HG02938 (cell line): ENCODE data around the gene NCK2.
A peak's percentile ranks its signal among the peaks of the same experiment; 100 is the strongest.

Experiments
- ATAC-seq: cut with Tn5 transposase; IDR thresholded peaks from one replicate; pipeline ENCODE4 v1.9.1; 2021; ENCODE audit warnings: mild to moderate bottlenecking, moderate library complexity; ENCODE audit not compliant: unreplicated experiment

The NCK2 gene

GRCh38 chr2:105734762-105735538 is 9.8 kb upstream of the NCK2 start:
- ATAC-seq = no peak

DNA sequence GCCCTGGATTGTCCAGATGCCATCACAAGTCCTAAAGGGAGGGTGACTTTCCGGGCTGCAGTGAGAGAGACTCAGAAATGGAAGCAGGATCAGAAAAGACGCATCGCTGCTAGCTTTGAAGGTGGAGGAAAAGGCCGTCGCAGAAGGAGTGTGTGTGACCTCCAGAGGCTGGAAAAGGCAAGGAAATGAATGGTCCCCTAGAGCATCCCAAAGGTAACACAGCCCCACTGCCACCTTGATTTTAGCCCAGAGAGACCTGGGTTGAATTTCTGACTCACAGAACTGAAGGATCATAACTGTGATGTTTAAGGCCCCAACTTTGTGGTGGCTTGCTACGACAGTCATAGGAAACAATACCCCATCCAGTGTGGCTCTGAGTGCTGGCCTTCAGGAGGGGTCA is 8.6 kb upstream of the NCK2 start:
- ATAC-seq = no peak

GRCh38 chr2:105737980-105738657 is 6.6 kb upstream of the NCK2 start:
- ATAC-seq = no peak

GRCh38 chr2:105738658-105739241 is 6.0 kb upstream of the NCK2 start:
- peak; percentile 43 for ATAC-seq

DNA sequence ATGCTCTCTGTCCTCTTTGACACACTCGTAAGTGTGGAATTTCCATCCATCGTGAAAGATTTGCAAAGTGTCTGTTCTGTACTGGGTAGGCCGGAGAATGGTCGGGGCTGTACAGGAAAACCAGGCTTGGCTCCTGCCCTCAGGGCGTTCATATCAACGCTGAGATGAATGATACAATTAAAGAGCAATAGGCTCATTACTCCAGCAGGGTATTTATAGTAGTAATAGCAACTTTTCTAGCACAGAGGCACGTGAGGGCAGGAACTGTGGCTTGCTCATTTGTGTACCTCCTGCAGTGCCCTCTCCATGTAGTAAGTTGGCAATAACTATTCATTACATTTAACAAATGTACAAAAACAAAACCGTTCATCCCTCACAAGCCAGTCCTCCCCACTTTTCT is 5.3 kb upstream of the NCK2 start:
- ATAC-seq = no peak

GRCh38 chr2:105739944-105740530 is 4.7 kb upstream of the NCK2 start:
- ATAC-seq = no peak

DNA sequence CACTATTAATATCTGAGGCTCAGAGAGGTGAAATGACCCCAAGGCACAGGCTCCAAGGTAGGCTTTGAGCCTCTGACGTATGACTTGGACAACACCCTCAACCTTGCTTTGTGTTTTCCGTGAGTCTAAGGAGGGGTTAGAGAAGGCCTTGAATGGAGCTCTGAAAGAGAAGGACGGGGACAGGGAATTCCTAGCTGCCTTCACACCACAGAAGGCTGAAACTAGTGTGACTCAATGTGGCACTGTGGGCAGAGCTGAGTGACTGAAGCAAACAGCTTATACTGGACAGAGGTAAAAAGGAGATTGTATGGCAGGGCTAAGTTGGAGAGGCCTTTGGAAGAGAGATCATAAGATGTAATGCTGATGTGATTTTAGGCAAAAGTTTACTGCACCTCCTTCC is 3.5 kb upstream of the NCK2 start:
- ATAC-seq = no peak

DNA sequence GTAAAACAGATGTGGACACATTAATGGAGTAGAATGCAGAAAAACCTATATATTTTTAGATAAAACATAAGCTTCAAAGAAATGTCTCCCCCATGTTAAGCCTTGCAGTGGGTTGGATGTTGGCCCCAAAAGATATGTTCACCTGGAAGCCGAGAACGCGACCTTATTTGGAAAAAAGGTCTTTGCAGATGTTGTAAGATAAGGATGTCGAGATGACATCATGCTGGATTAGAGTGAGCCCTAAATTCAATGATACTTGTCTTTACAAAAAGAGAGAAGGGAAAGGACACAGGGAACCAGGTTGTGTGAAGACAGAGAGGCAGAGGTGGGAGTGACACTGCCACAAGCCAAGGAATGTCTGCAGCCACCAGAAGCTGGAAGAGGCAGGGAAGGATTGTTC is 3.1 kb upstream of the NCK2 start:
- no peak for ATAC-seq

- peak; percentile 54 for ATAC-seq
Measured at GRCh38 chr2:105744091-105744908, 412 bp upstream of the NCK2 start.

GRCh38 chr2:105746177-105747080 is 1.7 kb downstream of the NCK2 start:
- peak; percentile 55 for ATAC-seq

DNA sequence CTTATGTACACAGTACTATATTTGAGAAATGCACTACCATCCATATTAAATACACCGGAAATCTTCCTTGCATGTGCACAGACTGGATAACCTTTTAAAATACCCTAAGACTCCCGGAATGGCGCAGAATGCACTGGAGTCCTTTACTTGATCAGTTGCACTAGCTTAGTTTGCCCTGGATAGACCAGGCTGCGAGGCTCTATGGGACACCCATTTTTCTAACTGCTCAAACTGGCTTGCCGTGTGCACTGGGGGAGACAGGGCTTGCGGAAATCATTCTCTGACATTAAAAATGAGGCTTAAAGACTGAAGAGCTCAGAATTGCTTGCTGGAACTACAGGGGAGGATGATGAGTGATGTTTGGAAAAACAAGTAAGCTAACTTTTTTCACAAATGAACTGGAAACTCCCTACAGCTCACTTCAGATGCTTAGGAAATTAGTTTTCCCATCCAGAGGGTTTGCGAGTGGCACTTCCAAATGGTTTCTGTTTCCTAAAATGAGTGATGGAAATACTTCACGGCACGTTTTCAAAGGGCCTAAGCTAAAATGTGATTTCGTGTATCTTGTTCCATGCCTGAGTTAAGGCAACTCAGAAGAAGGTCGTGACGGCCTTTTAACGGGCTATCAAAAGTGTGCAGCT is 2.7 kb downstream of the NCK2 start:
- no peak for ATAC-seq

- ATAC-seq = no peak
Measured at GRCh38 chr2:105747991-105748390, 3.3 kb downstream of the NCK2 start.

GRCh38 chr2:105748566-105748965 is 3.9 kb downstream of the NCK2 start:
- no peak for ATAC-seq

DNA sequence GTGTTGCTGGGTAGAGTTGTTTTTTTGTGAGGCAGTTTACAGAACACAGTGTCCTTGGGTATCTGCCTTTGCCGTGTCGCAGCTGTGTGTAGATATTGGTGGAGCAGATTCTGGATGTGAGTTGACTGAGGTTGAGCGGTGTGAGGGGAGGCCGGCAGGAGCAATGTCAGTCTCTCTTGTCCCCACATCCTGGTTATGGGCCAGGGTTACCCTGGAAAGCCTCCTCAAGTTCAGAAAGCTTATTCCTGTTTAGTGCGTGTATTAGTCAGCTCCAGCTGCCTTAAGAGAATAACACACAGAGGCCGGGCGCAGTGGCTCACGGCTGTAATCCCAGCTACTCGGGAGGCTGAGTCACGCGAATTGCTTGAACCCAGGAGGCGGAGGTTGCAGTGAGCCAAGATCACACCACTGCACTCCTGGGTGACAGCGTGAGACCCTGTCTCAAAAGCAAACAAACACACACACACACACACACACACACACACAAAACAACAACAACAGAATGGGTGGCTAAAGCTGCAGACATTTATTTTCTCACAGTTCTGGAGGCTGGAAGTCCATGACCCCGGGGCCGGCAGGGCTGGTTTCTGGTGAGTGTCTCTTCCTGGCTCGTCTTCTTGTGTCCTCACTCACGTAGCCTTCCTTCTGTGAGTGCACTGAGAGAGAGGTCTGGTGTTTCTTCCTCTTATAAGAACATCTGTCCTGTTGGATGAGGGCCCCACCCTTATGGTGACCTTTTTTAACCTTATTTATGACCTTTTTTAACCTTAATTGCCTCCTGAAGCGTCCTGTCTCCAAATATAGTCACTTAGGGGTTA is 5.1 kb downstream of the NCK2 start:
- ATAC-seq = no peak

GRCh38 chr2:105750735-105751134 is 6.0 kb downstream of the NCK2 start:
- ATAC-seq = no peak

DNA sequence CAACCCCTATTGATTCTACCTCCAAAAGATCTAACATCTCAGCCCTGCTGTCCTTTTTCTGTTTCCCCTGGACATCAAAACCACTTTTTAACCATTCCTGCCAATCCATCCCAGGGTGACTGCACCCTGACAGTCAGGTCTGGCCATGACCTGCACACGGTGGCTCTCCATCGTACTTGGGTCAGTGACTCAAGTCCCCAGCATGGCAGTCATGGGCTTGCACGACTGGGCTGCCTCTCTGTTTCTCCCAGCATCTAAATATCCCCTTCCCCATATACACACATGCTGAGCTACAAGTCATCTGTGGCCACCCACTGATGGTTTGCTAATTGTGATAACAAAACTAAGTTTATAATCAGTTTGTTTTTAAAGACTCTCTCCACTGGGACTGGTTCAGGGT is 6.6 kb downstream of the NCK2 start:
- no peak for ATAC-seq

DNA sequence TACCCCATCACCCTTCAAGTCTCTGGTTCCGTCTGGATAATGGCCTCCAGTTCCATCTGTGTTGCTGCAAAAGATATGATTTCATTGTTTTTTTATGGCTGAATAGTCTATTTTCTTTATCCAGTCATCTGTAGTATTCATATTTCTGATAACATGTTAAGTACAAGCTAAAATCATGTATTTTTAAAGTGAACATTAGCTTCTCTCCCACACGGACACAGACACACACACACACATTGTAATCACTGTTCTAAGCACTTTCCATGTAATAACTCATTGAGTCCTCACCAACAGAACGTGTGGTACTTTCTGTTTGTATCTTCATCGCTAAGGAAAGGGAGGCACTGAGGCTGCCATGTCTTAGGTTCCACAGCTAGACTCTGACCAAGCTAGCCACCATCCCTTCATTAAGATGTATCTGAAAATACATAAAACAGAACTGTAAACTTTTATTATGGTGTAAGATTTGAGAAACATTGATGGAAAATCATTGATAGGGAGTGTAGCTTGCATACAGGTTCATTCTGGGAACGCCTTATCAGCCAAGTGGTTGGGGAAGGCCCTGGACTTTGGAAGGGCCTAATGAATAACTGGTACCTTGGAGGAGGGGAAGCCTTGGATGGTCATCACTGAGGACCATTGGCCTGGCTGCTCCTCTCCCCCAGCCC is 8.1 kb downstream of the NCK2 start:
- ATAC-seq = no peak

DNA sequence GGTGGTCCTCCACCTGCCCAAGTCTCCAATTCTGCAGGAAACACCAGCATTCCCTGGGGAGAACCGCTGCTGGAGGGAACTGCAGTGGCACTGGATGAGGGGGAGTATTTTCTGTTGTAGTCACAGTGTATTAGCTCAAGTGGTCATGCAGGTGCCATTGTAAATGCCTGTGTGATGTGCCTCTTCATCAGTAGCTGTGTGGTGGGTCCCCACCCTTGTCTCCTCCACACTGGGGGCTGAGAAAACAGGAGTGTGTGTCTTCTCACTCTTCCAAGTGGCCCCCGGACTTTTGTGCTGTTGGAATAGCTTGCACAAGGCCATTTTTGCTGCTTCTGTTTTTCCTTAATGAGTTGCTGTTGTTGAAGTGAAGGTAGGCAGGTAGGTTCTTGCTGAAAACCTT is 8.7 kb downstream of the NCK2 start:
- ATAC-seq = no peak
